ENCODE data around the gene PPM1L. TPM values are rescaled to one million over a fixed set of nuclear protein-coding genes. Genes with fewer than 3 reads are reported as not detected.

Gene PPM1L
- total RNA-seq, 4 donors from 2014 or later, result 3.2 to 27.9 (median 16.4) TPM

- no peaks in the 10 kb centered on the region for H3K27me3 ChIP-seq
- peak overlapping the region in 1 of 2 donors; percentile 47 for H3K27ac ChIP-seq
- intact Hi-C loops (cut with DNase I; ENCODE audit: low total_unique reads), result no loop called here
- no peak for DNase-seq
- H3K36me3 ChIP-seq, result no peaks in the 10 kb centered on the region
- TF ChIP-seq, protein P1, sequence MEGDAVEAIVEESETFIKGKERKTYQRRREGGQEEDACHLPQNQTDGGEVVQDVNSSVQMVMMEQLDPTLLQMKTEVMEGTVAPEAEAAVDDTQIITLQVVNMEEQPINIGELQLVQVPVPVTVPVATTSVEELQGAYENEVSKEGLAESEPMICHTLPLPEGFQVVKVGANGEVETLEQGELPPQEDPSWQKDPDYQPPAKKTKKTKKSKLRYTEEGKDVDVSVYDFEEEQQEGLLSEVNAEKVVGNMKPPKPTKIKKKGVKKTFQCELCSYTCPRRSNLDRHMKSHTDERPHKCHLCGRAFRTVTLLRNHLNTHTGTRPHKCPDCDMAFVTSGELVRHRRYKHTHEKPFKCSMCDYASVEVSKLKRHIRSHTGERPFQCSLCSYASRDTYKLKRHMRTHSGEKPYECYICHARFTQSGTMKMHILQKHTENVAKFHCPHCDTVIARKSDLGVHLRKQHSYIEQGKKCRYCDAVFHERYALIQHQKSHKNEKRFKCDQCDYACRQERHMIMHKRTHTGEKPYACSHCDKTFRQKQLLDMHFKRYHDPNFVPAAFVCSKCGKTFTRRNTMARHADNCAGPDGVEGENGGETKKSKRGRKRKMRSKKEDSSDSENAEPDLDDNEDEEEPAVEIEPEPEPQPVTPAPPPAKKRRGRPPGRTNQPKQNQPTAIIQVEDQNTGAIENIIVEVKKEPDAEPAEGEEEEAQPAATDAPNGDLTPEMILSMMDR (IDR thresholded peaks at IDR 0.05), result no peak
- no peak for TF ChIP-seq POLR2A (IDR thresholded peaks at IDR 0.05)
- no peak overlapping the region for H3K4me3 ChIP-seq
- H3K9me3 ChIP-seq, result no peaks in the 10 kb centered on the region
- no peaks in the 10 kb centered on the region for H3K4me1 ChIP-seq
Measured at GRCh38 chr3:160771811-160772459, 15.9 kb downstream of the PPM1L start.

DNA sequence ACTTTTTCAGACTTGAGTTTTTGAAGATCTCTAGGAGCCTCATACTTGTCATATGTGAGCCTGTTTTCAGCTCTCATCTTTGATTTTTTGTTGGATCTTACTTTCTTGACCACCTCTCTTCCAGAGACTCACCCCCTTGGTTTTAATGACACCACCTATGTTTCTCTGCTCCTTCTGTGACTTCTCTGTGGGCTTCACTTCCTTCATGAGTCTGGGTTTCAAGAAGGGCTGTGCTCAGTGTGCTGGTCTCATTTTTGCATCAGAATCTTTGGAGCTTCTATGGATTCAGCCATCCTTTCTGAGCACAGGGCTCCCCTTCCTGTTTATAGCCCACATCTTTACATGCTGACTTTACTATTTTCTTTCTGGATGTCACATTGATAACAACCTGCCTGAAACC lies 17.7 kb downstream of the PPM1L start:
- intact Hi-C loops (cut with DNase I; ENCODE audit: low total_unique reads), result no loop called here
- no peak for DNase-seq
- Histone ChIP-seq H3K36me3 (no peaks in the 10 kb centered on the region), H3K27me3 (no peaks in the 10 kb centered on the region), H3K27ac (no peak overlapping the region), H3K9me3 (no peaks in the 10 kb centered on the region), H3K4me3 (no peak overlapping the region), H3K4me1 (no peaks in the 10 kb centered on the region)
- TF ChIP-seq, protein P1 (IDR thresholded peaks at IDR 0.05), result no peak
- no peak for TF ChIP-seq POLR2A (IDR thresholded peaks at IDR 0.05)

DNA sequence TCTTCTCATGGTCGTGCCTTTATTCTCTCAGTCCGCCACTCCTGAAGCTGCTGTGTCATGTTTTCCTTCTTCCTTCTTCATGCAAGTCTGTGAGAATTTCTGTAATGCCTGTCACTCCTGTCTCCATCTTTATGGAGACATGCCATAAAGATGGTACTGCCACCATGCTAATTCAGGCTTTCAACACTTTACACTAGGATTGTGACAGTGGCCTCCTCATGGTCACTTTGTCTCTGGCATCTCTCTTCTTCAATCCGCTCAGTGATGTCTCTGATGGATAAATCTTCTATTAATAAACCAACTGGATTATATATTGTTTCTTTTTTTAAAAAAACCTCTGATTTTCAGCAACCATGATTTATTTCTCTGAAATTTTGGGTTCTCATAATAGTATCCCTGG lies 18.1 kb downstream of the PPM1L start:
- DNase-seq, result no peak
- no peaks in the 10 kb centered on the region for H3K9me3 ChIP-seq
- H3K27ac ChIP-seq, result no peak overlapping the region
- no peaks in the 10 kb centered on the region for H3K27me3 ChIP-seq
- H3K4me3 ChIP-seq, result no peak overlapping the region
- H3K36me3 ChIP-seq, result no peaks in the 10 kb centered on the region
- intact Hi-C loops (cut with DNase I; ENCODE audit: low total_unique reads), result no loop called here
- no peak for TF ChIP-seq POLR2A (IDR thresholded peaks at IDR 0.05)
- TF ChIP-seq, protein P1 (IDR thresholded peaks at IDR 0.05), result no peak
- H3K4me1 ChIP-seq, result no peaks in the 10 kb centered on the region

GRCh38 chr3:160778480-160778879 lies 22.4 kb downstream of the PPM1L start:
- Histone ChIP-seq H3K4me1 (no peaks in the 10 kb centered on the region), H3K27ac (no peak overlapping the region), H3K4me3 (no peak overlapping the region), H3K9me3 (no peaks in the 10 kb centered on the region), H3K36me3 (no peaks in the 10 kb centered on the region), H3K27me3 (no peaks in the 10 kb centered on the region)
- intact Hi-C loops (cut with DNase I; ENCODE audit: low total_unique reads), result no loop called here
- DNase-seq, result no peak
- TF ChIP-seq, protein P1 (IDR thresholded peaks at IDR 0.05), result no peak
- TF ChIP-seq POLR2A (IDR thresholded peaks at IDR 0.05), result no peak

GRCh38 chr3:160779040-160779439 lies 23.0 kb downstream of the PPM1L start:
- no peaks in the 10 kb centered on the region for H3K36me3 ChIP-seq
- H3K4me3 ChIP-seq, result no peak overlapping the region
- DNase-seq, result no peak
- no peak for TF ChIP-seq POLR2A (IDR thresholded peaks at IDR 0.05)
- TF ChIP-seq, protein P1 (IDR thresholded peaks at IDR 0.05), result no peak
- intact Hi-C loops (cut with DNase I; ENCODE audit: low total_unique reads), result no loop called here
- no peaks in the 10 kb centered on the region for H3K9me3 ChIP-seq
- H3K4me1 ChIP-seq, result no peaks in the 10 kb centered on the region
- H3K27me3 ChIP-seq, result no peaks in the 10 kb centered on the region
- H3K27ac ChIP-seq, result no peak overlapping the region
